Hepatocyte (in vitro differentiated cells): ENCODE data around the gene SH3BGRL2. TPM values are rescaled to one million over a fixed set of nuclear protein-coding genes. Genes with fewer than 3 reads are reported as not detected.

Source experiments
- DNase-seq: peaks from one replicate; pipeline ENCODE4 v3.0.0-alpha.2; 2016; ENCODE audit warnings: low spot score
- H2AFZ ChIP-seq: fragments of 200-600 bp; sonication (generic); 2 replicates; pipeline ENCODE4 v1.6.0; 2016; ENCODE audit warnings: antibody characterized with exemption, mild to moderate bottlenecking
- H3K27ac ChIP-seq: fragments of 200-600 bp; sonication (generic); 2 replicates; pipeline ENCODE4 v1.5.1; 2016; ENCODE audit warnings: mild to moderate bottlenecking
- H3K27me3 ChIP-seq: fragments of 200-600 bp; sonication (generic); 2 replicates; pipeline ENCODE4 v1.6.1; 2016
- H3K36me3 ChIP-seq: fragments of 200-600 bp; sonication (generic); replicated peaks from 2 replicates; pipeline ENCODE4 v1.5.1; 2016; ENCODE audit warnings: low read depth; ENCODE audit not compliant: insufficient read depth
- H3K4me1 ChIP-seq: fragments of 200-600 bp; sonication (generic); 2 replicates; pipeline ENCODE4 v1.5.1; 2016; ENCODE audit warnings: mild to moderate bottlenecking, moderate library complexity; ENCODE audit not compliant: insufficient read depth
- H3K4me2 ChIP-seq: fragments of 200-600 bp; sonication (generic); 2 replicates; pipeline ENCODE4 v1.6.0; 2016
- H3K4me3 ChIP-seq: fragments of 200-600 bp; sonication (generic); 2 replicates; pipeline ENCODE4 v1.5.1; 2016; ENCODE audit warnings: mild to moderate bottlenecking
- H3K79me2 ChIP-seq: fragments of 200-600 bp; sonication (generic); 2 replicates; pipeline ENCODE4 v1.6.0; 2017; ENCODE audit warnings: mild to moderate bottlenecking
- H3K9me2 ChIP-seq: fragments of 200-600 bp; sonication (generic); replicated peaks from 2 replicates; pipeline ENCODE4 v1.6.0; 2017; ENCODE audit warnings: mild to moderate bottlenecking; ENCODE audit not compliant: insufficient read depth
- H3K9me3 ChIP-seq: fragments of 200-600 bp; sonication (generic); 2 replicates; pipeline ENCODE4 v1.5.1; 2016; ENCODE audit warnings: low read depth, mild to moderate bottlenecking
- H4K20me1 ChIP-seq: fragments of 200-600 bp; sonication (generic); 2 replicates; pipeline ENCODE4 v1.6.0; 2016; ENCODE audit warnings: mild to moderate bottlenecking; ENCODE audit not compliant: insufficient read depth, poor library complexity, severe bottlenecking
- CTCF ChIP-seq: fragments of 200-600 bp; sonication (generic); IDR thresholded peaks from 2 replicates; pipeline ENCODE4 v1.5.1; 2016; ENCODE audit warnings: antibody characterized with exemption, mild to moderate bottlenecking; ENCODE audit not compliant: poor library complexity
- EZH2 ChIP-seq: fragments of 200-600 bp; sonication (generic); IDR thresholded peaks from 2 replicates; pipeline ENCODE4 v1.6.1; 2016; ENCODE audit warnings: antibody characterized with exemption, mild to moderate bottlenecking, borderline replicate concordance
- EZH2phosphoT487 ChIP-seq: fragments of 200-600 bp; sonication (generic); IDR thresholded peaks from one replicate; pipeline ENCODE4 v1.6.1; 2018; ENCODE audit warnings: antibody characterized with exemption, mild to moderate bottlenecking, low read depth, moderate library complexity; ENCODE audit not compliant: unreplicated experiment, severe bottlenecking
- WGBS: methylation state at CpG from one replicate; pipeline ENCODE4 v1.1.6; 2016; ENCODE audit warnings: low lambda C conversion rate; ENCODE audit errors: missing lambda C conversion rate; 5-methylcytosine and 5-hydroxymethylcytosine counted together
- polyA plus RNA-seq: library from polyadenylated mRNA; unstranded; fragments of >200 nt; fragmentation: Nextera tagmentation; extraction: Ambion mirVana; gene quantifications from 2 replicates; pipeline ENCODE4 v1.2.1, GENCODE V29; 2016
- total RNA-seq: library from RNA; depleted of rRNA; stranded (reverse); fragments of >200 nt; gene quantifications from 2 replicates; pipeline ENCODE4 v1.2.3, GENCODE V29; 2014

The SH3BGRL2 gene
- total and polyA plus RNA-seq, 2 experiments from 2014 or later: 24.1 to 71.4 TPM

- H3K27ac ChIP-seq: no peak overlapping the region
- no peak for DNase-seq
- TF ChIP-seq EZH2phosphoT487 (no peak), EZH2 (no peak), CTCF (peak; percentile 7)
- no peak overlapping the region for H3K4me2 ChIP-seq
- 94% methylated on average over 6 of the region's 6 CpGs for WGBS
- H3K9me2 ChIP-seq: no peaks in the 10 kb centered on the region
- H2AFZ ChIP-seq: no peak overlapping the region
- H3K4me1 ChIP-seq: no peaks in the 10 kb centered on the region
- no peak overlapping the region for H3K4me3 ChIP-seq
- H4K20me1 ChIP-seq: no peaks in the 10 kb centered on the region
- peaks cover 26% of the 10 kb centered on the region for H3K79me2 ChIP-seq
- no peaks in the 10 kb centered on the region for H3K27me3 ChIP-seq
- no peaks in the 10 kb centered on the region for H3K9me3 ChIP-seq
- H3K36me3 ChIP-seq: no peaks in the 10 kb centered on the region
Measured at GRCh38 chr6:79694623-79695343, 63.7 kb downstream of the SH3BGRL2 start.

- 96% methylated on average over 4 of the region's 4 CpGs for WGBS
- Histone ChIP-seq H3K27me3 (no peaks in the 10 kb centered on the region), H3K4me1 (no peaks in the 10 kb centered on the region), H3K9me2 (no peaks in the 10 kb centered on the region), H2AFZ (no peak overlapping the region), H4K20me1 (no peaks in the 10 kb centered on the region), H3K79me2 (peaks cover 13% of the 10 kb centered on the region), H3K4me2 (no peak overlapping the region), H3K36me3 (no peaks in the 10 kb centered on the region), H3K9me3 (no peaks in the 10 kb centered on the region), H3K27ac (no peak overlapping the region), H3K4me3 (no peak overlapping the region)
- TF ChIP-seq CTCF (no peak), EZH2 (no peak), EZH2phosphoT487 (no peak)
- DNase-seq: no peak
Measured at GRCh38 chr6:79697430-79697829, 66.3 kb downstream of the SH3BGRL2 start.

- no peak for TF ChIP-seq CTCF
- no peak for TF ChIP-seq EZH2phosphoT487
- TF ChIP-seq EZH2: no peak
- no peaks in the 10 kb centered on the region for H3K9me3 ChIP-seq
- H3K9me2 ChIP-seq: no peaks in the 10 kb centered on the region
- H3K27me3 ChIP-seq: no peaks in the 10 kb centered on the region
- H3K4me3 ChIP-seq: no peak overlapping the region
- H3K4me2 ChIP-seq: no peak overlapping the region
- H4K20me1 ChIP-seq: no peaks in the 10 kb centered on the region
- H2AFZ ChIP-seq: no peak overlapping the region
- DNase-seq: no peak
- H3K4me1 ChIP-seq: no peaks in the 10 kb centered on the region
- no peak overlapping the region for H3K27ac ChIP-seq
- peaks cover 4% of the 10 kb centered on the region for H3K79me2 ChIP-seq
- 93% methylated on average over 7 of the region's 7 CpGs for WGBS
- H3K36me3 ChIP-seq: no peaks in the 10 kb centered on the region
Measured at GRCh38 chr6:79699606-79700005, 68.5 kb downstream of the SH3BGRL2 start.
